Gastroesophageal sphincter (tissue), 3 donors: ENCODE measurements around the gene DYRK1A.

Experiments
- EP300 ChIP-seq: sonication (generic); formaldehyde crosslinking; IDR thresholded peaks from one replicate; pipeline ENCODE4 v1.6.1; 2017; ENCODE audit warnings: antibody characterized with exemption, mild to moderate bottlenecking
- TF ChIP-seq, protein P1 (sequence below), 4 experiments: fragments of 200-600 bp in 2 of 4; fragments of 450-650 bp in 2 of 4; sonication (generic) in 1 of 4; IDR thresholded peaks; one replicate each; pipeline ENCODE4 v1.5.1; 2017 to 2019; ENCODE audit warnings: antibody characterized with exemption in 4 of 4, mild to moderate bottlenecking in 2 of 4, moderate library complexity in 2 of 4

DNA sequence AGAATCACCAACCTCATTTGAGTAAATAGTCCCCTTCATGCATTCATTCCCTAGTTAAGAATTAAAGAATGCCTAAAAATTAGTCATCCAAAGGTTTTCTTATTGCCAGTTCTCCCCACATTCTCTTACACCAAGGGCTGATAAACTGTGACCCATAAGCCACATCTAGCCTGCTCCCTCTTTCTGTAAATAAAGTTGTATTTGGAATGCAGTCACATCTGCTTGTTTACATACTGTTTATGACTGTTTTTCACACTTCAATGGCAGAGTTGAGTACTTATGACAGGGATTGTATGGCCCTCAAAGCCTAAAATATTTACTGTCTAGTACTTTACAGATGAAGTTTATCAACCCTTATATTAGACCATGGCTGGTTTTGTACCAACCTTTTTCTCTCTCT is 16.1 kb upstream of the DYRK1A start:
- TF ChIP-seq, protein P1, sequence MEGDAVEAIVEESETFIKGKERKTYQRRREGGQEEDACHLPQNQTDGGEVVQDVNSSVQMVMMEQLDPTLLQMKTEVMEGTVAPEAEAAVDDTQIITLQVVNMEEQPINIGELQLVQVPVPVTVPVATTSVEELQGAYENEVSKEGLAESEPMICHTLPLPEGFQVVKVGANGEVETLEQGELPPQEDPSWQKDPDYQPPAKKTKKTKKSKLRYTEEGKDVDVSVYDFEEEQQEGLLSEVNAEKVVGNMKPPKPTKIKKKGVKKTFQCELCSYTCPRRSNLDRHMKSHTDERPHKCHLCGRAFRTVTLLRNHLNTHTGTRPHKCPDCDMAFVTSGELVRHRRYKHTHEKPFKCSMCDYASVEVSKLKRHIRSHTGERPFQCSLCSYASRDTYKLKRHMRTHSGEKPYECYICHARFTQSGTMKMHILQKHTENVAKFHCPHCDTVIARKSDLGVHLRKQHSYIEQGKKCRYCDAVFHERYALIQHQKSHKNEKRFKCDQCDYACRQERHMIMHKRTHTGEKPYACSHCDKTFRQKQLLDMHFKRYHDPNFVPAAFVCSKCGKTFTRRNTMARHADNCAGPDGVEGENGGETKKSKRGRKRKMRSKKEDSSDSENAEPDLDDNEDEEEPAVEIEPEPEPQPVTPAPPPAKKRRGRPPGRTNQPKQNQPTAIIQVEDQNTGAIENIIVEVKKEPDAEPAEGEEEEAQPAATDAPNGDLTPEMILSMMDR (IDR thresholded peaks at IDR 0.05) = no peak
- TF ChIP-seq EP300 = no peak
